ENCODE measurements around the gene TRPM3.

DNA sequence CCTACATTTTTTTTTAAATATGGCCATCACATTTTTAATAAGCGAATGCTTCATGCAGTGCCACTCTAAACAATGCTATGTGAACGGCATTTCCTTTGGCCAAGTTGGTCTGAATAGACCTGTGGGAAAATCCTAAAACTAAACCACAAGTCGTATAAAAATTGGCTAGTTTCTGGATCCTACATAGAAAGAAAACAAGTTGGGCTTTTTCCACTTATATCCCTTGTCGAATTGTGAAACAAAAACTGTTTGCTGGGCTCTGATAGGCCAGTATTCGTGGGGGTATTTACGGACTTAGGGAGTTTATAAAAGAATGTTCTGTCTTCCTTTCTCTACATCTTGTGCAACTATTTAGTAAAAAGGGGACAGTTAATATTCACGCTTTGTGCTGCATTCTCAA is 553.9 kb downstream of the TRPM3 start:
- TF ChIP-seq, protein P1, sequence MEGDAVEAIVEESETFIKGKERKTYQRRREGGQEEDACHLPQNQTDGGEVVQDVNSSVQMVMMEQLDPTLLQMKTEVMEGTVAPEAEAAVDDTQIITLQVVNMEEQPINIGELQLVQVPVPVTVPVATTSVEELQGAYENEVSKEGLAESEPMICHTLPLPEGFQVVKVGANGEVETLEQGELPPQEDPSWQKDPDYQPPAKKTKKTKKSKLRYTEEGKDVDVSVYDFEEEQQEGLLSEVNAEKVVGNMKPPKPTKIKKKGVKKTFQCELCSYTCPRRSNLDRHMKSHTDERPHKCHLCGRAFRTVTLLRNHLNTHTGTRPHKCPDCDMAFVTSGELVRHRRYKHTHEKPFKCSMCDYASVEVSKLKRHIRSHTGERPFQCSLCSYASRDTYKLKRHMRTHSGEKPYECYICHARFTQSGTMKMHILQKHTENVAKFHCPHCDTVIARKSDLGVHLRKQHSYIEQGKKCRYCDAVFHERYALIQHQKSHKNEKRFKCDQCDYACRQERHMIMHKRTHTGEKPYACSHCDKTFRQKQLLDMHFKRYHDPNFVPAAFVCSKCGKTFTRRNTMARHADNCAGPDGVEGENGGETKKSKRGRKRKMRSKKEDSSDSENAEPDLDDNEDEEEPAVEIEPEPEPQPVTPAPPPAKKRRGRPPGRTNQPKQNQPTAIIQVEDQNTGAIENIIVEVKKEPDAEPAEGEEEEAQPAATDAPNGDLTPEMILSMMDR (IDR thresholded peaks at IDR 0.05), result no peak
- TF ChIP-seq POLR2AphosphoS5 (IDR thresholded peaks at IDR 0.05; ENCODE audit: low read depth, low read length) (no peak), SIN3A (IDR thresholded peaks at IDR 0.05; ENCODE audit: borderline replicate concordance, insufficient read depth, low read depth, low read length) (no peak), TCF7L2 (IDR thresholded peaks at IDR 0.05; ENCODE audit: low read depth, low read length) (no peak)
- TF ChIP-seq, protein P2, sequence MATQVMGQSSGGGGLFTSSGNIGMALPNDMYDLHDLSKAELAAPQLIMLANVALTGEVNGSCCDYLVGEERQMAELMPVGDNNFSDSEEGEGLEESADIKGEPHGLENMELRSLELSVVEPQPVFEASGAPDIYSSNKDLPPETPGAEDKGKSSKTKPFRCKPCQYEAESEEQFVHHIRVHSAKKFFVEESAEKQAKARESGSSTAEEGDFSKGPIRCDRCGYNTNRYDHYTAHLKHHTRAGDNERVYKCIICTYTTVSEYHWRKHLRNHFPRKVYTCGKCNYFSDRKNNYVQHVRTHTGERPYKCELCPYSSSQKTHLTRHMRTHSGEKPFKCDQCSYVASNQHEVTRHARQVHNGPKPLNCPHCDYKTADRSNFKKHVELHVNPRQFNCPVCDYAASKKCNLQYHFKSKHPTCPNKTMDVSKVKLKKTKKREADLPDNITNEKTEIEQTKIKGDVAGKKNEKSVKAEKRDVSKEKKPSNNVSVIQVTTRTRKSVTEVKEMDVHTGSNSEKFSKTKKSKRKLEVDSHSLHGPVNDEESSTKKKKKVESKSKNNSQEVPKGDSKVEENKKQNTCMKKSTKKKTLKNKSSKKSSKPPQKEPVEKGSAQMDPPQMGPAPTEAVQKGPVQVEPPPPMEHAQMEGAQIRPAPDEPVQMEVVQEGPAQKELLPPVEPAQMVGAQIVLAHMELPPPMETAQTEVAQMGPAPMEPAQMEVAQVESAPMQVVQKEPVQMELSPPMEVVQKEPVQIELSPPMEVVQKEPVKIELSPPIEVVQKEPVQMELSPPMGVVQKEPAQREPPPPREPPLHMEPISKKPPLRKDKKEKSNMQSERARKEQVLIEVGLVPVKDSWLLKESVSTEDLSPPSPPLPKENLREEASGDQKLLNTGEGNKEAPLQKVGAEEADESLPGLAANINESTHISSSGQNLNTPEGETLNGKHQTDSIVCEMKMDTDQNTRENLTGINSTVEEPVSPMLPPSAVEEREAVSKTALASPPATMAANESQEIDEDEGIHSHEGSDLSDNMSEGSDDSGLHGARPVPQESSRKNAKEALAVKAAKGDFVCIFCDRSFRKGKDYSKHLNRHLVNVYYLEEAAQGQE (IDR thresholded peaks at IDR 0.05; ENCODE audit: insufficient read depth in 1 of 2, low read depth in 2 of 2, low read length in 1 of 2), result no peak

Measured in Panc1 (cell line).